Activated CD4-positive, alpha-beta memory T cell treated with anti-CD3 and anti-CD28 coated beads for 36 hours (primary cell): ENCODE measurements around the gene VEPH1. TPM values are rescaled to one million over a fixed set of nuclear protein-coding genes. Genes with fewer than 3 reads are reported as not detected.

Experiments
- CTCF ChIA-PET: fragments of 350-600 bp; sonication (Branson Sonifier 250); formaldehyde crosslinking; loops from one replicate; lab custom pipeline; 2021; ENCODE audit warnings: antibody characterized with exemption, inconsistent platforms; lab: Charles Lee
- POLR2A ChIA-PET: fragments of 350-600 bp; sonication (Branson Sonifier 250); formaldehyde crosslinking; loops from one replicate; lab custom pipeline; 2021; ENCODE audit warnings: antibody characterized with exemption; lab: Charles Lee
- DNase-seq: peaks from one replicate; pipeline ENCODE4 v3.0.0-alpha.2; 2020
- H3K27ac Mint-ChIP-seq: one replicate; pipeline ENCODE4 v1.8.0; 2021; ENCODE audit warnings: mixed read lengths
- H3K27me3 Mint-ChIP-seq: one replicate; pipeline ENCODE4 v1.8.0; 2021; ENCODE audit warnings: mixed read lengths
- H3K36me3 Mint-ChIP-seq: one replicate; pipeline ENCODE4 v1.8.0; 2021; ENCODE audit warnings: mixed read lengths
- H3K4me1 Mint-ChIP-seq: one replicate; pipeline ENCODE4 v1.8.0; 2021; ENCODE audit warnings: low read depth, mixed read lengths
- H3K4me3 Mint-ChIP-seq: one replicate; pipeline ENCODE4 v1.8.0; 2021; ENCODE audit warnings: mild to moderate bottlenecking, mixed read lengths
- H3K9me3 Mint-ChIP-seq: one replicate; pipeline ENCODE4 v1.8.0; 2021; ENCODE audit warnings: mixed read lengths
- intact Hi-C: fragments of 100-400 bp; cut with micrococcal nuclease; formaldehyde crosslinking; loops from one replicate; pipeline ENCODE4 v1.15.1; 2023
- total RNA-seq, 2 experiments: library from RNA; stranded (reverse); gene quantifications; one replicate each; pipeline ENCODE4 v1.2.3, GENCODE V29; 2021

The VEPH1 gene
- total RNA-seq, 2 experiments from 2014 or later, result not detected

DNA sequence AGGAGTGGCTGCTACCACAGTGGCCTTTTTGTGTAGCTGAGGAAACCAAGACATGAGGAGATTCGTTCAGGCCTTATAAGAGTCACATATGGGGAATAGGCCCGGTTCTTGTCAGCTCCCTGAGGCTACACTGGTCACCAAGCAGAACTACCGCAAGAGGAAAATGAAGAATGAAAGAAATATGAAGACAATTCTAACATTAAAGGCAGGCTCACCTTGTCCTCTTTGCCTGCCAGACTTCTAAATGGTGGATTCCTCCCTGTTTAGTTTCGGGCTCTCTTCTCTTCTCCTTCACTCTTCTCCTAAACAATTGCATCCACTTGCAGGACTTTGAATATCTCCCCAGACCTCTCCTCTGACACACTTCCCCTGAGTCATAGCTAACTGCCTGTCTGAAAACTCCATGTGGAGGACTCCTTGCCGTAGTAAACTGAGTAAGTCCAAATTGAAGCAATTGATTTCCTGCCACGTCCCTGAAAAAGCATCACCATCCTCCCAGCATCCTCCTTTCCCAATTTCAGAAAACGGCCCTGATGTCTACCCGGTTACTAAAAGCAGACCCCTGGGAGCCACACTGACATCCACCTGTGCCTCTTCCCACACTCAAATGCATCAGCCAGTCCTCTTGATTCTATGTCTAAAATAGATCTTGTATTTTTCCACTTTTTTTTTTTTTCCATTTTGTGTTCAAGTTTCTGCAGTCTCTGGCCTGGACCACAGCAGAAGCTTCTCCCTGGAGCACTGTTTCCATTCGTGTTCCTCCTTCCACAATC is 30.3 kb upstream of the VEPH1 start:
- Mint-ChIP-seq H3K27ac (no peak overlapping the region), H3K4me1 (no peaks in the 10 kb centered on the region), H3K27me3 (no peaks in the 10 kb centered on the region), H3K36me3 (no peaks in the 10 kb centered on the region), H3K4me3 (no peak overlapping the region), H3K9me3 (no peaks in the 10 kb centered on the region)
- DNase-seq, result no peak
- intact Hi-C loops, result loop anchor here (10.0 kb wide), 1 partner anchor 901 kb away; no protein-coding TSS in a partner anchor
- ChIA-PET CTCF (interaction anchor here (0.7 to 8.4 kb wide), 20 partner anchors 10 to 1783 kb away, joined by 3 to 147 read pairs (median 4); no protein-coding TSS in a partner anchor), POLR2A (no interaction called here)

- Mint-ChIP-seq H3K27me3 (no peaks in the 10 kb centered on the region), H3K4me3 (no peak overlapping the region), H3K9me3 (no peaks in the 10 kb centered on the region), H3K27ac (no peak overlapping the region), H3K4me1 (no peaks in the 10 kb centered on the region), H3K36me3 (no peaks in the 10 kb centered on the region)
- intact Hi-C loops, result loop anchor here (1.0 to 10.0 kb wide), 2 partner anchors 40 to 902 kb away; no protein-coding TSS in a partner anchor
- ChIA-PET POLR2A (no interaction called here), CTCF (interaction anchor here (0.7 to 8.4 kb wide), 21 partner anchors 10 to 1782 kb away, joined by 3 to 147 read pairs (median 4); no protein-coding TSS in a partner anchor)
- no peak for DNase-seq
Measured at GRCh38 chr3:157532529-157533297, 29.5 kb upstream of the VEPH1 start.

- DNase-seq, result no peak
Measured at GRCh38 chr3:157531771-157532170, 28.6 kb upstream of the VEPH1 start.

GRCh38 chr3:157531301-157531660 is 28.1 kb upstream of the VEPH1 start:
- Mint-ChIP-seq H3K27ac (no peak overlapping the region), H3K9me3 (no peaks in the 10 kb centered on the region), H3K27me3 (no peaks in the 10 kb centered on the region), H3K4me1 (no peaks in the 10 kb centered on the region), H3K36me3 (no peaks in the 10 kb centered on the region), H3K4me3 (no peak overlapping the region)
- ChIA-PET POLR2A (no interaction called here), CTCF (interaction anchor here (0.6 to 8.4 kb wide), 4 partner anchors 40 to 903 kb away, joined by 3 to 147 read pairs (median 10); no protein-coding TSS in a partner anchor)
- DNase-seq, result no peak
- intact Hi-C loops, result loop anchor here (10.0 kb wide), 1 partner anchor 904 kb away; no protein-coding TSS in a partner anchor

More at GRCh38 chr3:157531771-157532170, 28.6 kb upstream of the VEPH1 start:
- CTCF ChIA-PET, result interaction anchor here (0.6 to 8.4 kb wide), 8 partner anchors 9 to 902 kb away, joined by 3 to 147 read pairs (median 5); no protein-coding TSS in a partner anchor
- Mint-ChIP-seq H3K4me3 (no peak overlapping the region), H3K4me1 (no peaks in the 10 kb centered on the region), H3K27me3 (no peaks in the 10 kb centered on the region), H3K27ac (no peak overlapping the region), H3K36me3 (no peaks in the 10 kb centered on the region), H3K9me3 (no peaks in the 10 kb centered on the region)
- intact Hi-C loops, result loop anchor here (1.0 to 10.0 kb wide), 2 partner anchors 41 to 903 kb away; no protein-coding TSS in a partner anchor
- POLR2A ChIA-PET, result no interaction called here

DNA sequence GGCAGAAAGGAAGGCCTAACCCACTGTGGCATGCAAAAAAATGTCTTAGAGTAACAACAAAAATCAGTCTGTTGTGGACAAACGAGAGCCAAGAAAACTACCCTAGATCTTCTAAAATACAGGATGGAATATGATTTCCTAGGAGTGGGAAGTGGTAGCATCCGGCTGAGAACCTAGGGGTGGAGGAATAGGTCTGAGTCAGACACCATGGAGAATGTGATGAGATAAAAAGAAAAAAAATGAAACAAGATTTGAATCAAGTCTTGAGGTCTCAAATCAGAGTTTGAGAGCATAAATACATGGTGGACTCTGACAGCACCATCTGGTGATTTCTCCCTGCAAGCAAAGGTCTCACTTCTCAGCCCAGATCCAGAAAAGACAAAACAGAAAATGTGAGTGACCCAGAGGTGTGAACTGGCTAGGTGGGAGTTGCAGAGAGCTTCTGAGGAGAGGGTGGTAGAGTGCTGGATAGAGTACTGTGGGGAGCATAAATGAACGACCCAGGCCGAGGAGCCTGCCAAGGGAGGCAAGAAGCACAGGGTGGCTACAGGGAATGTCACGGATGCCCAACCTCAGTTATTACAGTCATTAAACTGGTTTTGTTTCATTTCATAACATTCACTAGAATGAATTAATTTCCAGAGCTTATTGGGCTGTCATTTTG is 27.6 kb upstream of the VEPH1 start:
- intact Hi-C loops, result loop anchor here (10.0 kb wide), 1 partner anchor 904 kb away; no protein-coding TSS in a partner anchor

GRCh38 chr3:157529751-157530150 is 26.5 kb upstream of the VEPH1 start:
- no peaks in the 10 kb centered on the region for H3K27me3 Mint-ChIP-seq
- POLR2A ChIA-PET, result no interaction called here
- CTCF ChIA-PET, result interaction anchor here (0.7 kb wide), 1 partner anchor 18 kb away, joined by 3 read pairs; no protein-coding TSS in a partner anchor
- intact Hi-C loops, result loop anchor here (10.0 kb wide), 1 partner anchor 905 kb away; no protein-coding TSS in a partner anchor
- H3K4me3 Mint-ChIP-seq, result no peak overlapping the region
- no peak for DNase-seq
- H3K27ac Mint-ChIP-seq, result no peak overlapping the region
- H3K4me1 Mint-ChIP-seq, result no peaks in the 10 kb centered on the region
- H3K36me3 Mint-ChIP-seq, result no peaks in the 10 kb centered on the region
- H3K9me3 Mint-ChIP-seq, result no peaks in the 10 kb centered on the region

More for the DNA sequence above, 27.6 kb upstream of the VEPH1 start:
- H3K4me3 Mint-ChIP-seq, result no peak overlapping the region
- CTCF ChIA-PET, result interaction anchor here (0.6 to 8.4 kb wide), 3 partner anchors 43 to 903 kb away, joined by 3 to 147 read pairs (median 3); no protein-coding TSS in a partner anchor
- no peaks in the 10 kb centered on the region for H3K36me3 Mint-ChIP-seq
- no peaks in the 10 kb centered on the region for H3K9me3 Mint-ChIP-seq
- H3K27ac Mint-ChIP-seq, result no peak overlapping the region
- H3K4me1 Mint-ChIP-seq, result no peaks in the 10 kb centered on the region
- POLR2A ChIA-PET, result no interaction called here
- no peaks in the 10 kb centered on the region for H3K27me3 Mint-ChIP-seq
- DNase-seq, result no peak

- Mint-ChIP-seq H3K4me3 (no peak overlapping the region), H3K27me3 (no peaks in the 10 kb centered on the region), H3K9me3 (no peaks in the 10 kb centered on the region), H3K27ac (no peak overlapping the region), H3K4me1 (no peaks in the 10 kb centered on the region), H3K36me3 (no peaks in the 10 kb centered on the region)
- no peak for DNase-seq
- ChIA-PET CTCF (interaction anchor here (0.7 kb wide), 1 partner anchor 328 kb away, joined by 3 read pairs; no protein-coding TSS in a partner anchor), POLR2A (interaction anchor here (0.6 kb wide), 1 partner anchor 64 kb away, joined by 4 read pairs; no protein-coding TSS in a partner anchor)
- intact Hi-C loops, result no loop called here
Measured at GRCh38 chr3:157529085-157529484, 25.9 kb upstream of the VEPH1 start.

GRCh38 chr3:157527131-157527881 is 24.1 kb upstream of the VEPH1 start:
- CTCF ChIA-PET, result no interaction called here
- no peak overlapping the region for H3K27ac Mint-ChIP-seq
- intact Hi-C loops, result no loop called here
- no peak overlapping the region for H3K4me3 Mint-ChIP-seq
- no peaks in the 10 kb centered on the region for H3K36me3 Mint-ChIP-seq
- H3K4me1 Mint-ChIP-seq, result no peaks in the 10 kb centered on the region
- no peaks in the 10 kb centered on the region for H3K9me3 Mint-ChIP-seq
- POLR2A ChIA-PET, result no interaction called here
- DNase-seq, result no peak
- no peaks in the 10 kb centered on the region for H3K27me3 Mint-ChIP-seq

GRCh38 chr3:157526036-157526435 is 22.8 kb upstream of the VEPH1 start:
- H3K27me3 Mint-ChIP-seq, result no peaks in the 10 kb centered on the region
- no peaks in the 10 kb centered on the region for H3K4me1 Mint-ChIP-seq
- no peaks in the 10 kb centered on the region for H3K9me3 Mint-ChIP-seq
- intact Hi-C loops, result no loop called here
- ChIA-PET CTCF (no interaction called here), POLR2A (no interaction called here)
- H3K27ac Mint-ChIP-seq, result no peak overlapping the region
- no peaks in the 10 kb centered on the region for H3K36me3 Mint-ChIP-seq
- DNase-seq, result no peak
- H3K4me3 Mint-ChIP-seq, result no peak overlapping the region

GRCh38 chr3:157523814-157524213 is 20.6 kb upstream of the VEPH1 start:
- Mint-ChIP-seq H3K4me3 (no peak overlapping the region), H3K27ac (no peak overlapping the region), H3K4me1 (no peaks in the 10 kb centered on the region), H3K9me3 (no peaks in the 10 kb centered on the region), H3K36me3 (no peaks in the 10 kb centered on the region), H3K27me3 (no peaks in the 10 kb centered on the region)
- no peak for DNase-seq
- ChIA-PET CTCF (no interaction called here), POLR2A (no interaction called here)
- intact Hi-C loops, result no loop called here

DNA sequence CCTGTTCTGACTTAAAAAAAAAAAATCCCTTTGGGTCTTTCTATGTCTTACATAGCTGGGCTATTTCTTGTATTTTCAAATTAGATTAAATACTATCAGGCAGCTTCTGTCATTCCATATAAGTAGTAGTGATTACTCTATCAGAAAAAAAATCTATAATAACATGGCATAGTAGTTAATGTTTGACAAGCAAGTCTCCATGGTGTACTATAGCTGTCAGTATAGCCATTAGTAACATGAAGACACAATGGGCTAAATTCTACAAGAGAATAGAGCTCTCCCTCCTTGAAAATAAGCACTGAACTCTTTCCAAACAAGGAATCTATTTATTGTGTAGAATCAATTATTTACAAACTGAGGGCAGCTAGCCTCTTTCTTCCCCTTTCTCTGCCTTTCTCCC is 19.4 kb upstream of the VEPH1 start:
- ChIA-PET CTCF (interaction anchor here (1.6 kb wide), 1 partner anchor 10 kb away, joined by 6 read pairs; no protein-coding TSS in a partner anchor), POLR2A (no interaction called here)
- no peak overlapping the region for H3K27ac Mint-ChIP-seq
- no peaks in the 10 kb centered on the region for H3K4me1 Mint-ChIP-seq
- intact Hi-C loops, result no loop called here
- H3K4me3 Mint-ChIP-seq, result no peak overlapping the region
- H3K36me3 Mint-ChIP-seq, result no peaks in the 10 kb centered on the region
- H3K27me3 Mint-ChIP-seq, result no peaks in the 10 kb centered on the region
- H3K9me3 Mint-ChIP-seq, result no peaks in the 10 kb centered on the region
- no peak for DNase-seq
